HepG2 (cell line): ENCODE results near the gene FXYD5. TPM values are rescaled to one million over a fixed set of nuclear protein-coding genes. Genes with fewer than 3 reads are reported as not detected.
A peak's percentile ranks its signal among the peaks of the same experiment; 100 is the strongest.

ENCODE experiments used
- ATAC-seq: fragments of 200-7000 bp; cut with Tn5 transposase; 3 replicates; pipeline ENCODE4 v1.9.1; 2020; ENCODE audit warnings: mild to moderate bottlenecking, moderate library complexity
- BruUV-seq: library from RNA; stranded (reverse); fragments of 400-500 nt; replicated peaks from 2 replicates; lab custom pipeline; 2021; lab: Mats Ljungman, UMichigan
- CTCF ChIA-PET: fragments of 300-600 bp; formaldehyde crosslinking; extraction: SDS; loops from one replicate; lab custom pipeline; 2021; ENCODE audit warnings: low total read pairs, inconsistent platforms, low intra/inter-chr PET ratio; lab: Yijun Ruan, JAX
- POLR2A ChIA-PET: fragments of 350-600 bp; sonication (Branson Sonifier 250); formaldehyde crosslinking; loops from one replicate; lab custom pipeline; 2020; ENCODE audit warnings: antibody characterized with exemption, inconsistent platforms; lab: Yijun Ruan, JAX
- DNase-seq: peaks from one replicate; pipeline ENCODE4 v3.0.0-alpha.2; 2015; ENCODE audit warnings: low spot score
- FAIRE-seq: peaks from 3 replicates; lab custom pipeline; 2011; peaks lifted over from hg19 to GRCh38; lab: Jason Lieb, UNC
- H2AFZ ChIP-seq: one replicate; pipeline ENCODE4 v1.6.1; 2011; ENCODE audit warnings: low read length, inconsistent platforms
- H3K27ac ChIP-seq: fragments of 300-600 bp; 3 replicates; pipeline ENCODE4 v1.8.0; 2011; ENCODE audit warnings: mixed run types, mild to moderate bottlenecking, mixed read lengths, low read length, inconsistent platforms; ENCODE audit not compliant: insufficient read depth; ENCODE audit errors: extremely low read length
- H3K27me3 ChIP-seq, 2 experiments: fragments of 200-600 bp in 1 of 2; 2 replicates in 1 of 2; 3 replicates in 1 of 2; pipeline versions ENCODE4 v1.6.0 to v1.8.0; 2011; ENCODE audit warnings: low read length in 2 of 2, mild to moderate bottlenecking in 2 of 2, moderate library complexity in 2 of 2, inconsistent platforms in 1 of 2; ENCODE audit not compliant: insufficient read depth in 2 of 2, control insufficient read depth in 1 of 2
- H3K36me3 ChIP-seq, 2 experiments: fragments of 200-600 bp in 1 of 2; replicated peaks in 1 of 2; 2 replicates in 1 of 2; 3 replicates in 1 of 2; pipeline versions ENCODE4 v1.5.1 to v1.8.0; 2011; ENCODE audit warnings: low read length in 2 of 2, inconsistent platforms in 1 of 2; ENCODE audit not compliant: insufficient read depth in 2 of 2, control insufficient read depth in 1 of 2
- H3K4me1 ChIP-seq: 2 replicates; pipeline ENCODE4 v1.5.1; 2012; ENCODE audit warnings: low read length, inconsistent platforms; ENCODE audit not compliant: insufficient read depth
- H3K4me2 ChIP-seq: 2 replicates; pipeline ENCODE4 v1.6.0; 2011; ENCODE audit warnings: low read depth, low read length, inconsistent platforms
- H3K4me3 ChIP-seq, 3 experiments: fragments of 200-600 bp in 1 of 3; sonication (generic), shearing (Covaris generic) in 1 of 3; replicated peaks in 1 of 3; 2 replicates each; pipeline ENCODE4 v1.5.1; 2011 to 2016; ENCODE audit warnings: low read length in 3 of 3, inconsistent platforms in 2 of 3, low read depth in 2 of 3, mild to moderate bottlenecking in 2 of 3, control low read depth in 1 of 3, mixed read lengths in 1 of 3; ENCODE audit not compliant: insufficient read depth in 1 of 3
- H3K79me2 ChIP-seq: one replicate; pipeline ENCODE4 v1.6.1; 2011; ENCODE audit warnings: low read length, inconsistent platforms; ENCODE audit not compliant: insufficient read depth
- H3K9ac ChIP-seq: 2 replicates; pipeline ENCODE4 v1.6.0; 2011; ENCODE audit warnings: mild to moderate bottlenecking, low read depth, low read length, inconsistent platforms; ENCODE audit not compliant: insufficient read depth
- H3K9me3 ChIP-seq: 2 replicates; pipeline ENCODE4 v1.5.1; 2012; ENCODE audit warnings: mild to moderate bottlenecking, low read length
- H4K20me1 ChIP-seq: 2 replicates; pipeline ENCODE4 v1.6.0; 2011; ENCODE audit warnings: inconsistent platforms, mild to moderate bottlenecking, low read length, moderate library complexity; ENCODE audit not compliant: insufficient read depth
- CEBPG ChIP-seq: IDR thresholded peaks from 2 replicates; pipeline ENCODE4 v1.6.1; 2016
- CREB1 ChIP-seq, 2 experiments: fragments of 450-650 bp in 1 of 2; IDR thresholded peaks; 2 replicates each; pipeline ENCODE4 v1.6.1; 2016 to 2017; ENCODE audit warnings: control low read depth in 1 of 2, mild to moderate bottlenecking in 1 of 2, missing compliant biosample characterization in 1 of 2, missing genetic modification characterization in 1 of 2
- KDM2A ChIP-seq: sonication (generic); formaldehyde crosslinking; IDR thresholded peaks from 2 replicates; pipeline ENCODE4 v1.4.0; 2020; ENCODE audit warnings: low read depth, missing genetic modification reagents, borderline replicate concordance
- POLR2AphosphoS5 ChIP-seq: IDR thresholded peaks from 2 replicates; pipeline ENCODE4 v1.6.1; 2012; ENCODE audit warnings: low read depth, low read length
- SP5 ChIP-seq: IDR thresholded peaks from 2 replicates; pipeline ENCODE4 v1.6.1; 2016; ENCODE audit warnings: low read depth, borderline replicate concordance
- ZNF12 ChIP-seq: sonication (generic); formaldehyde crosslinking; IDR thresholded peaks from 2 replicates; pipeline ENCODE4 v1.5.0; 2020; ENCODE audit warnings: missing genetic modification reagents
- WGBS: methylation state at CpG from one replicate; pipeline ENCODE4 v1.1.6; 2017; ENCODE audit warnings: low lambda C conversion rate; 5-methylcytosine and 5-hydroxymethylcytosine counted together
- in situ Hi-C: cut with HindIII; loops from 2 replicates; pipeline ENCODE4 v1.10.0; 2017; ENCODE audit warnings: low pct_unique_long_range_greater_than_20kb; ENCODE audit not compliant: extremely low pct_ligation_motif_present
- intact Hi-C: fragments of 100-400 bp; cut with micrococcal nuclease; formaldehyde crosslinking; loops from one replicate; pipeline ENCODE4 v1.10.0; 2022; ENCODE audit not compliant: unreplicated experiment
- polyA plus RNA-seq, 8 experiments: library from polyadenylated mRNA; depleted of rRNA in 3 of 8; stranded (reverse) in 7 of 8; unstranded in 1 of 8; fragments of >200 nt; fragmentation: Illumina TruSeq in 4 of 8; extraction: Trizol in 4 of 8; gene quantifications; 2 replicates each; pipeline versions ENCODE4 v1.2.1 to v1.2.3, GENCODE V29; 2011 to 2016; ENCODE audit warnings: low read depth in 4 of 8, missing spikeins in 1 of 8, mixed read lengths in 1 of 8; ENCODE audit not compliant: insufficient read depth in 1 of 8
- total RNA-seq, 5 experiments: library from RNA; depleted of rRNA; stranded (reverse); fragments of >200 nt; fragmentation: Illumina TruSeq; extraction: Trizol; gene quantifications; 2 replicates each; pipeline ENCODE4 v1.2.3, GENCODE V29; 2016; ENCODE audit warnings: low read depth in 1 of 5

Gene FXYD5
- total and polyA plus RNA-seq, 2 of the 13 experiments (the other 11 are each of a cell fraction or from before 2014, with no cell fraction given), result 0.65 TPM; not detected in 1

GRCh38 chr19:35105047-35105410 is 49.5 kb upstream of the FXYD5 start:
- no TSS peak for BruUV-seq
- ATAC-seq, result no peak

GRCh38 chr19:35105411-35106290 is 48.9 kb upstream of the FXYD5 start:
- Histone ChIP-seq H3K4me2 (no peak overlapping the region), H3K4me3 (no peak overlapping the region), H2AFZ (no peak overlapping the region), H3K9ac (no peak overlapping the region), H3K79me2 (no peaks in the 10 kb centered on the region), H4K20me1 (no peaks in the 10 kb centered on the region), H3K36me3 (no peaks in the 10 kb centered on the region), H3K9me3 (no peaks in the 10 kb centered on the region), H3K4me1 (peaks cover 50% of the 10 kb centered on the region), H3K27ac (no peak overlapping the region), H3K27me3 (peaks cover 0 to 4% of the 10 kb centered on the region in 2 experiments; a peak in 1 of 5 replicates)
- ChIA-PET CTCF (no interaction called here), POLR2A (no interaction called here)
- no TSS peak for BruUV-seq
- no peak for ATAC-seq
- intact Hi-C loops (no loop called here), in situ Hi-C loops (no loop called here)
- no peak for TF ChIP-seq POLR2AphosphoS5
- TF ChIP-seq CREB1 (IDR thresholded peaks at IDR 0.05), result peak; percentile 83
- no peak for TF ChIP-seq CREB1 (CRISPR knock-in tag; IDR thresholded peaks at IDR 0.05)
- no peak for DNase-seq
- 85% methylated on average over 30 of the region's 30 CpGs for WGBS
- no peak for FAIRE-seq

More at GRCh38 chr19:35105047-35105410, 49.5 kb upstream of the FXYD5 start:
- Histone ChIP-seq H3K4me1 (peaks cover 52% of the 10 kb centered on the region), H2AFZ (no peak overlapping the region), H4K20me1 (no peaks in the 10 kb centered on the region), H3K9me3 (no peaks in the 10 kb centered on the region), H3K79me2 (no peaks in the 10 kb centered on the region)
- CTCF ChIA-PET, result no interaction called here
- FAIRE-seq, result no peak
- peak; percentile 92 for TF ChIP-seq ZNF12 (CRISPR knock-in tag)
- TF ChIP-seq SP5 (CRISPR knock-in tag), result no peak
- peak; percentile 29; the same call in 1 of the 2 replicates for TF ChIP-seq CEBPG (CRISPR knock-in tag)
- no peak for TF ChIP-seq KDM2A (CRISPR knock-in tag)
- TF ChIP-seq, all 625 proteins: peak for 2
- Histone ChIP-seq H3K4me2 (no peak overlapping the region), H3K27me3 (peaks cover 0 to 4% of the 10 kb centered on the region in 2 experiments; a peak in 1 of 5 replicates), H3K36me3 (no peaks in the 10 kb centered on the region), H3K9ac (no peak overlapping the region), H3K4me3 (no peak overlapping the region), H3K27ac (no peak overlapping the region)
- POLR2A ChIA-PET, result no interaction called here
- 75% methylated on average over 6 of the region's 6 CpGs for WGBS
- in situ Hi-C loops, result no loop called here
- no peak for DNase-seq
- intact Hi-C loops, result no loop called here
